Caco-2 (cell line): Measurements from ENCODE around the gene TMPRSS4. TPM values are rescaled to one million over a fixed set of nuclear protein-coding genes. Genes with fewer than 3 reads are reported as not detected.

Source experiments
- BruUV-seq: library from RNA; stranded (reverse); fragments of 400-500 nt; replicated peaks from 2 replicates; lab custom pipeline; 2021; lab: Mats Ljungman, UMichigan
- CTCF ChIA-PET: fragments of 300-600 bp; sonication (Branson Sonifier 250); formaldehyde crosslinking; loops from one replicate; lab custom pipeline; 2022; ENCODE audit warnings: antibody characterized with exemption; lab: Charles Lee
- POLR2A ChIA-PET: fragments of 300-600 bp; sonication (Branson Sonifier 250); formaldehyde crosslinking; loops from one replicate; lab custom pipeline; 2022; ENCODE audit warnings: antibody characterized with exemption; lab: Charles Lee
- DNase-seq, 2 experiments: peaks; one replicate each; pipeline versions ENCODE4 v3.0.0 to v3.0.0-alpha.2; 2020 to 2022
- H3K27me3 ChIP-seq: replicated peaks from 2 replicates; pipeline ENCODE4 v1.6.0; 2011; ENCODE audit warnings: low read length; ENCODE audit not compliant: control insufficient read depth, insufficient read depth
- H3K36me3 ChIP-seq: 2 replicates; pipeline ENCODE4 v1.5.1; 2011; ENCODE audit warnings: low read length; ENCODE audit not compliant: control insufficient read depth, insufficient read depth
- H3K4me1 ChIP-seq: fragments of 250-450 bp; sonication (Bioruptor Pico); 2 replicates; pipeline ENCODE4 v1.5.1; 2020; ENCODE audit warnings: mild to moderate bottlenecking
- H3K4me3 ChIP-seq: 2 replicates; pipeline ENCODE4 v1.5.1; 2011; ENCODE audit warnings: low read depth, mild to moderate bottlenecking, control low read depth, low read length
- H3K9me3 ChIP-seq: fragments of 250-450 bp; sonication (Bioruptor Pico); 2 replicates; pipeline ENCODE4 v1.5.1; 2020; ENCODE audit warnings: mild to moderate bottlenecking, moderate library complexity
- H3K27ac Mint-ChIP-seq: one replicate; pipeline ENCODE4 v1.8.0; 2022; ENCODE audit warnings: mixed read lengths; ENCODE audit not compliant: unreplicated experiment
- H3K27me3 Mint-ChIP-seq: one replicate; pipeline ENCODE4 v1.8.0; 2022; ENCODE audit warnings: mixed read lengths; ENCODE audit not compliant: insufficient read depth, unreplicated experiment
- H3K36me3 Mint-ChIP-seq: one replicate; pipeline ENCODE4 v1.8.0; 2022; ENCODE audit warnings: mild to moderate bottlenecking, mixed read lengths; ENCODE audit not compliant: insufficient read depth, unreplicated experiment
- H3K4me1 Mint-ChIP-seq: one replicate; pipeline ENCODE4 v1.8.0; 2022; ENCODE audit warnings: low read depth, mixed read lengths; ENCODE audit not compliant: unreplicated experiment
- H3K4me3 Mint-ChIP-seq: one replicate; pipeline ENCODE4 v1.8.0; 2022; ENCODE audit warnings: mild to moderate bottlenecking, moderate library complexity, mixed read lengths; ENCODE audit not compliant: unreplicated experiment
- H3K9me3 Mint-ChIP-seq: one replicate; pipeline ENCODE4 v1.8.0; 2022; ENCODE audit warnings: mixed read lengths; ENCODE audit not compliant: unreplicated experiment
- intact Hi-C: fragments of 100-400 bp; cut with micrococcal nuclease; formaldehyde crosslinking; loops from one replicate; pipeline ENCODE4 v1.10.0; 2022; ENCODE audit not compliant: unreplicated experiment
- total RNA-seq: library from RNA; stranded (reverse); gene quantifications from 2 replicates; pipeline ENCODE4 v1.2.3, GENCODE V29; 2022
- TF ChIP-seq, protein P1 (sequence below), 2 experiments: fragments of 200-600 bp in 1 of 2; IDR thresholded peaks; 1 replicate in 1 of 2; 2 replicates in 1 of 2; pipeline versions ENCODE4 v1.5.1 to v1.8.0; 2011 to 2022; ENCODE audit warnings: antibody characterized with exemption in 1 of 2, control low read depth in 1 of 2, inconsistent platforms in 1 of 2, low read depth in 1 of 2, low read length in 1 of 2, mild to moderate bottlenecking in 1 of 2, moderate library complexity in 1 of 2; ENCODE audit not compliant: insufficient read depth in 1 of 2, severe bottlenecking in 1 of 2, unreplicated experiment in 1 of 2

The TMPRSS4 gene
- total RNA-seq, 1 experiment from 2014 or later: 86.4 TPM

DNA sequence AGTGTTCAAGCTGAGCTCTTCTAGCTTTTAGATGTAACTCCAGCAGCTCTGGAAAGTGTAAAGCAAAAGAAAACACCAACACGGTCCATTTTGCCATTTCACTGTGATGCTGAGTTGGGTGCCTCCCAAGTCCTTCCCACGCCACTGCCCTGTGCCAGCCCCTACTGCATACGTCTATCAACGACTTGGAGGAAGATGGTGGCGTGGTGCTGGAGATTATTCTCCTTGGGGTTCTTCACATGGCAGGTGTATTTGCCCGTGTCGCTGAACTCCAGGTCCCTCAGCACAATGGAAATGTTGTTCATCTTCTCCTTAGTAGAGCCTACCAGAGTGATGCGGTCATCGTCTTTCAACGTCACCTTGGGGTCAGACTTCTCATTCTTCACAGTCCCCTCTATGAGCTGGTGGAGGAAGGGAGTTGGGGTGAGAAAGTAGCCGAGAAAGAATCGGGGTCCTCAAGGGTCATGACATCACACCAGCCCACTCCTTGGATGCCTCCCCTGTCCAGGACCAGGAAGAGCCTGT, 66.8 kb downstream of the TMPRSS4 start:
- no TSS peak for BruUV-seq
- peaks cover 12% of the 10 kb centered on the region for H3K27me3 Mint-ChIP-seq
- no peak overlapping the region for H3K27ac Mint-ChIP-seq
- DNase-seq: peak in 1 of 2 experiments; percentile 29
- intact Hi-C loops: loop anchor here (5.0 to 10.0 kb wide), 2 partner anchors 66 to 511 kb away; partner anchors contain the start of gene TMPRSS4
- no peaks in the 10 kb centered on the region for H3K9me3 Mint-ChIP-seq
- POLR2A ChIA-PET: interaction anchor here (0.5 kb wide), 2 partner anchors 426 to 986 kb away, joined by 3 read pairs; no protein-coding TSS in a partner anchor
- H3K36me3 ChIP-seq: no peaks in the 10 kb centered on the region
- H3K9me3 ChIP-seq: no peaks in the 10 kb centered on the region
- no peak overlapping the region for H3K4me3 Mint-ChIP-seq
- H3K4me3 ChIP-seq: no peak overlapping the region
- CTCF ChIA-PET: interaction anchor here (0.6 to 5.8 kb wide), 7 partner anchors 11 to 371 kb away, joined by 3 to 36 read pairs (median 5); no protein-coding TSS in a partner anchor
- H3K36me3 Mint-ChIP-seq: no peaks in the 10 kb centered on the region
- TF ChIP-seq, protein P1, sequence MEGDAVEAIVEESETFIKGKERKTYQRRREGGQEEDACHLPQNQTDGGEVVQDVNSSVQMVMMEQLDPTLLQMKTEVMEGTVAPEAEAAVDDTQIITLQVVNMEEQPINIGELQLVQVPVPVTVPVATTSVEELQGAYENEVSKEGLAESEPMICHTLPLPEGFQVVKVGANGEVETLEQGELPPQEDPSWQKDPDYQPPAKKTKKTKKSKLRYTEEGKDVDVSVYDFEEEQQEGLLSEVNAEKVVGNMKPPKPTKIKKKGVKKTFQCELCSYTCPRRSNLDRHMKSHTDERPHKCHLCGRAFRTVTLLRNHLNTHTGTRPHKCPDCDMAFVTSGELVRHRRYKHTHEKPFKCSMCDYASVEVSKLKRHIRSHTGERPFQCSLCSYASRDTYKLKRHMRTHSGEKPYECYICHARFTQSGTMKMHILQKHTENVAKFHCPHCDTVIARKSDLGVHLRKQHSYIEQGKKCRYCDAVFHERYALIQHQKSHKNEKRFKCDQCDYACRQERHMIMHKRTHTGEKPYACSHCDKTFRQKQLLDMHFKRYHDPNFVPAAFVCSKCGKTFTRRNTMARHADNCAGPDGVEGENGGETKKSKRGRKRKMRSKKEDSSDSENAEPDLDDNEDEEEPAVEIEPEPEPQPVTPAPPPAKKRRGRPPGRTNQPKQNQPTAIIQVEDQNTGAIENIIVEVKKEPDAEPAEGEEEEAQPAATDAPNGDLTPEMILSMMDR (IDR thresholded peaks at IDR 0.05; ENCODE audit: insufficient read depth in 1 of 2, low read depth in 1 of 2, low read length in 1 of 2, severe bottlenecking in 1 of 2, unreplicated experiment in 1 of 2): no peak
- peaks cover 7% of the 10 kb centered on the region for H3K4me1 ChIP-seq
- H3K27me3 ChIP-seq: no peaks in the 10 kb centered on the region; the same call in none of the 2 replicates
- peaks cover 17% of the 10 kb centered on the region for H3K4me1 Mint-ChIP-seq

DNA sequence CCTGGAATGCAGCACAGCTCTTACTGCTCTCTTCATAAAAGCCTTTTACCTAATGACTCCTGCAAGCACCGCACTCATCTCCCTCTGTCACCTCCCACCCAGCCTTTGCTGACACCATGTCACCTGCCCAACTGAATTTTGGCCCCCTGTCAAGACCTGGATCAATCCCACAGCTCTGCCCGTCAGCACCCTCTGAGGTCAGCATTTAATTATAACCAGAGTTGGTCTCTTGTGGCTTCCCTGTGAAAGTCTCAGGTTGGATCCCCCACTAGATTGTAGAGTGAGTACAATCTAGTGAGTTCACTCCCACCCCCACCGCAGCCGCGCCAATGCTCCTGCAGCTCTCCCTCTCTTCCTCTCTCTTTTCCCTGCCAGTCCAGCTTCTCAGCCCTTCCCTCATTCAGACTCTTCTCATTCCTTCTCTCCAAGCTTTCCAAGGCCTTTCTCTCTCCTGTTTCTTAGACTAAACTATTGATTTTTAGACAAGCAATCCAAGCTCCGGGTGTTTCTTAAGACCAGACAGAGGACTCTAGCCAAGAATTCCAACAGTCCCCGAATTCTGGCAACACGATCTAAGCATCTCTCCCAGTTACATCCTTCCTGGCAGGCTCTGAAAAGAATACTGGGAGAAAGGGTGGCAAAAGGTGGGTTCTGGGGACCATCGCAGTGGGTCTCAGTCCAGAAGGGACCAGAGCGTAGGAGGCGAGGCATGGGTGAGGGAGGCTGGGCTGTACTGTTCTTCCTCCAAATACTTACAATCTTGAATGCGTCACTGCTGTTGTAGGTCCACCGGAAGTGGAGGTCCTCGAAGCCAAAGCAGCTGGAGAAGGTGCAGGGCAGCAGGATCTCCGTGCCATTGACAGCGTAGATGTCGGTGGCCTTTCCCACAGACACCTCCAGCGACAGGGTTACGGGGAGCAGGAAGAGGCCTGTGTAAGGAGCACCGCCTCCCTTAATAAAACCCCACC, 67.7 kb downstream of the TMPRSS4 start:
- no peaks in the 10 kb centered on the region; the same call in none of the 2 replicates for H3K27me3 ChIP-seq
- H3K9me3 Mint-ChIP-seq: no peaks in the 10 kb centered on the region
- ChIA-PET POLR2A (interaction anchor here (0.5 kb wide), 2 partner anchors 17 to 985 kb away, joined by 3 to 4 read pairs; no protein-coding TSS in a partner anchor), CTCF (interaction anchor here (0.6 to 5.8 kb wide), 4 partner anchors 10 to 661 kb away, joined by 3 to 36 read pairs (median 3); no protein-coding TSS in a partner anchor)
- no peak overlapping the region for H3K27ac Mint-ChIP-seq
- peak in 1 of 2 experiments; percentile 33 for DNase-seq
- peak overlapping the region; percentile 81 for H3K4me3 Mint-ChIP-seq
- no TSS peak for BruUV-seq
- H3K4me1 Mint-ChIP-seq: peaks cover 17% of the 10 kb centered on the region
- intact Hi-C loops: loop anchor here (1.0 to 10.0 kb wide), 10 partner anchors 27 to 510 kb away; partner anchors contain the start of gene TMPRSS4
- peaks cover 12% of the 10 kb centered on the region for H3K27me3 Mint-ChIP-seq
- no peaks in the 10 kb centered on the region for H3K36me3 ChIP-seq
- H3K36me3 Mint-ChIP-seq: no peaks in the 10 kb centered on the region
- no peak overlapping the region for H3K4me3 ChIP-seq
- H3K9me3 ChIP-seq: no peaks in the 10 kb centered on the region
- peaks cover 7% of the 10 kb centered on the region for H3K4me1 ChIP-seq
- TF ChIP-seq, protein P1 (IDR thresholded peaks at IDR 0.05; ENCODE audit: insufficient read depth in 1 of 2, low read depth in 1 of 2, low read length in 1 of 2, severe bottlenecking in 1 of 2, unreplicated experiment in 1 of 2): no peak
